ENCODE data around the gene ORMDL1.
A peak's percentile ranks its signal among the peaks of the same experiment; 100 is the strongest.
"Not testable (repeated sequence)": the region's sequence is repeated elsewhere in the genome, so short reads cannot be mapped to it uniquely, and the experiment has no call there.

Gene ORMDL1

GRCh38 chr2:189782221-189782671, 1.9 kb downstream of the ORMDL1 start:
- CTCF ChIA-PET = interaction anchor here (1.4 to 1.5 kb wide), 2 partner anchors 20 to 122 kb away, joined by 4 to 5 read pairs; partner anchors contain the start of genes ASNSD1 and OSGEPL1
- TF ChIP-seq CTCF (IDR thresholded peaks at IDR 0.05; ENCODE audit: control extremely low read depth, extremely low read depth, low read depth, missing control alignments) = no peak
- no peak for DNase-seq (ENCODE audit: extremely low spot score)
- POLR2A ChIA-PET = no interaction called here

GRCh38 chr2:189772212-189772611, 11.9 kb downstream of the ORMDL1 start:
- CTCF ChIA-PET = interaction anchor here (1.2 to 7.3 kb wide), 2 partner anchors 9 to 112 kb away, joined by 3 to 73 read pairs; partner anchors contain the start of gene OSGEPL1

GRCh38 chr2:189770590-189771322, 13.4 kb downstream of the ORMDL1 start:
- ChIA-PET POLR2A (no interaction called here), CTCF (interaction anchor here (7.3 kb wide), 1 partner anchor 7 kb away, joined by 73 read pairs; the partner anchor contains the start of gene OSGEPL1)
- TF ChIP-seq CTCF (IDR thresholded peaks at IDR 0.05; ENCODE audit: control extremely low read depth, extremely low read depth, low read depth, missing control alignments) = no peak
- no peak for DNase-seq (ENCODE audit: extremely low spot score)

More at GRCh38 chr2:189772212-189772611, 11.9 kb downstream of the ORMDL1 start:
- POLR2A ChIA-PET = no interaction called here
- no peak for TF ChIP-seq CTCF (IDR thresholded peaks at IDR 0.05; ENCODE audit: control extremely low read depth, extremely low read depth, low read depth, missing control alignments)
- no peak for DNase-seq (ENCODE audit: extremely low spot score)

GRCh38 chr2:189763908-189764661, 20.1 kb downstream of the ORMDL1 start:
- no peak for TF ChIP-seq CTCF (IDR thresholded peaks at IDR 0.05; ENCODE audit: control extremely low read depth, extremely low read depth, low read depth, missing control alignments)
- no peak for DNase-seq (ENCODE audit: extremely low spot score)
- ChIA-PET CTCF (interaction anchor here (1.2 to 6.5 kb wide), 13 partner anchors 9 to 307 kb away, joined by 3 to 79 read pairs (median 5); partner anchors contain the start of gene ASNSD1), POLR2A (interaction anchor here (0.7 kb wide), 1 partner anchor 1913 kb away, joined by 4 read pairs; no protein-coding TSS in a partner anchor)

- peak; percentile 68 for TF ChIP-seq CTCF (IDR thresholded peaks at IDR 0.05; ENCODE audit: control extremely low read depth, extremely low read depth, low read depth, missing control alignments)
- ChIA-PET CTCF (interaction anchor here (0.7 to 6.5 kb wide), 24 partner anchors 12 to 1143 kb away, joined by 3 to 79 read pairs (median 5); partner anchors contain the start of genes ASNSD1, HIBCH, ORMDL1 and PMS1), POLR2A (no interaction called here)
- DNase-seq (ENCODE audit: extremely low spot score) = peak; percentile 82
These were observed 21.4 kb downstream of the ORMDL1 start, which contains the start of gene OSGEPL1 for GRCh38 chr2:189762551-189763298. TSS of gene OSGEPL1 (minus strand) at chr2:189762792. CDS start at chr2:189761640, 1,152 bp downstream.

GRCh38 chr2:189762229-189762550, 21.9 kb downstream of the ORMDL1 start:
- DNase-seq (ENCODE audit: extremely low spot score) = no peak
- ChIA-PET POLR2A (no interaction called here), CTCF (interaction anchor here (0.9 to 6.5 kb wide), 20 partner anchors 11 to 557 kb away, joined by 3 to 79 read pairs (median 5); partner anchors contain the start of genes ASNSD1, HIBCH, ORMDL1 and PMS1)
- TF ChIP-seq CTCF (IDR thresholded peaks at IDR 0.05; ENCODE audit: control extremely low read depth, extremely low read depth, low read depth, missing control alignments) = no peak

GRCh38 chr2:189760154-189760553, 24.0 kb downstream of the ORMDL1 start:
- CTCF ChIA-PET = interaction anchor here (1.2 to 6.5 kb wide), 6 partner anchors 9 to 420 kb away, joined by 3 to 79 read pairs (median 22); partner anchors contain the start of gene ASNSD1
- DNase-seq (ENCODE audit: extremely low spot score); POLR2A ChIA-PET: not testable (repeated sequence)
